Activated B cell treated with CpG ODN at 0.5 μM for 24 hours (primary cell): ENCODE data around the gene SART1. TPM values are rescaled to one million over a fixed set of nuclear protein-coding genes. Genes with fewer than 3 reads are reported as not detected.

ENCODE experiments used
- ATAC-seq: fragments of 200-7000 bp; cut with Tn5 transposase; one replicate; pipeline ENCODE4 v1.10.0; 2021; ENCODE audit warnings: low read depth, mild to moderate bottlenecking, moderate library complexity
- CTCF ChIA-PET: fragments of 350-600 bp; sonication (Branson Sonifier 250); formaldehyde crosslinking; loops from one replicate; lab custom pipeline; 2021; ENCODE audit warnings: antibody characterized with exemption; lab: Charles Lee
- POLR2A ChIA-PET: fragments of 350-600 bp; sonication (Branson Sonifier 250); formaldehyde crosslinking; loops from one replicate; lab custom pipeline; 2021; ENCODE audit warnings: antibody characterized with exemption; lab: Charles Lee
- DNase-seq: peaks from one replicate; pipeline ENCODE4 v3.0.0; 2022
- H3K27ac Mint-ChIP-seq: one replicate; pipeline ENCODE4 v1.8.0; 2020; ENCODE audit warnings: mixed read lengths
- H3K27me3 Mint-ChIP-seq: one replicate; pipeline ENCODE4 v1.8.0; 2021; ENCODE audit warnings: mixed read lengths
- H3K36me3 Mint-ChIP-seq: one replicate; pipeline ENCODE4 v1.8.0; 2021; ENCODE audit warnings: low read depth, mixed read lengths
- H3K4me1 Mint-ChIP-seq: one replicate; pipeline ENCODE4 v1.8.0; 2021; ENCODE audit warnings: mixed read lengths
- H3K4me3 Mint-ChIP-seq: one replicate; pipeline ENCODE4 v1.8.0; 2020; ENCODE audit warnings: mild to moderate bottlenecking, mixed read lengths
- H3K9me3 Mint-ChIP-seq: one replicate; pipeline ENCODE4 v1.8.0; 2020; ENCODE audit warnings: mixed read lengths
- intact Hi-C: fragments of 100-400 bp; cut with micrococcal nuclease; formaldehyde crosslinking; loops from one replicate; pipeline ENCODE4 v1.15.1; 2024
- total RNA-seq: library from RNA; stranded (reverse); gene quantifications from 2 replicates; pipeline ENCODE4 v1.2.3, GENCODE V29; 2022
- TF ChIP-seq, protein P1 (sequence below): fragments of 200-600 bp; IDR thresholded peaks from one replicate; pipeline ENCODE4 v1.8.0; 2022; ENCODE audit warnings: antibody characterized with exemption, mild to moderate bottlenecking

Gene SART1
- total RNA-seq, 1 donor from 2014 or later: 86.6 TPM

DNA sequence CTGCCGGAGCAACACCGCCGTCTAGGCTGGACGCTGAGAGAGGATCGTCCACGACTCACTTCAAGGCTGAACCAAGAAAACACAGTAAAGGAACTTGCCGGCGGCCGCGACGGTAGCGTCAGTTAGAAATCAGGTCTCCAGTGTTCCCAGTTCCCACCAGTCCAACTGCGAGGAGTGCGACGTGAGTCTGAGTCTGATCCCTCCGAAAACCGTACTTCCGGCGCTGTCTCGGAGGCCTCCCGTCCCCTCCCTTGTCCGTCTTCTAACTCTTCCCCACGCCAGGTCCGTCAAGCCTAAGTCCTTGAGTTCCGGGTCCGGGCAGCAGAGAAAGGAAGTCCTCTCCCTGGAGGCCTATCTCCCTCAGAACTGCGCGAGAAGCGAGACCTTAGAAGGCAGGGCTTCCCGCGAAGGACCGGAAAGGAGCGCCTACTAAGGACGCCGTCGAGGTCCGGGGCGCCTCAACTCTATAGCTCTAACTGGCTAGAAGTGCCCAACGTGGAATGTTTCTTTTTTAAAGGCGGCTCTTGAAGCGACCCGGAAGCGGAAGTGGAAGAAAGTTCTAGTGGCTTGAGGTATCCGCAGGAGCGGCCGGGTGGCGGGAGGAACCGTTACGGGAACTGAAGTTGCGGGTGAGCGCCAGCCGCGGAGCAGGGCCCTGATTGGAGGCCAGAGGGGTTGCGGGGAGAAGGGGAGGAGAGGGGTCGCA, 40.6 kb downstream of the SART1 start, which contains the start of the genes BANF1 and EIF1AD:
TSS of gene BANF1 (plus strand) at position 562 of the 706 bp plus-strand sequence. CDS start 748 bp downstream, outside the sequence.
TSS of gene EIF1AD (minus strand) at position 216 of the 706 bp plus-strand sequence. CDS start 1,768 bp downstream, outside the sequence.
- POLR2A ChIA-PET: interaction anchor here (0.5 to 1.9 kb wide), 30 partner anchors 9 to 1731 kb away, joined by 3 to 28 read pairs (median 4); partner anchors contain the start of genes CCDC85B, CFL1, CST6 and FIBP
- peak; percentile 82 for ATAC-seq
- intact Hi-C loops: loop anchor here (1.0 to 5.0 kb wide), 10 partner anchors 13 to 387 kb away; partner anchors contain the start of genes C11orf68, DRAP1, KAT5 and PCNX3
- CTCF ChIA-PET: interaction anchor here (0.9 to 1.4 kb wide), 6 partner anchors 9 to 290 kb away, joined by 3 to 10 read pairs (median 4); partner anchors contain the start of gene KAT5
- Mint-ChIP-seq H3K27me3 (no peaks in the 10 kb centered on the region), H3K4me3 (peak within 1 kb of the TSS; percentile 100), H3K9me3 (no peaks in the 10 kb centered on the region), H3K27ac (peak within 1 kb of the TSS; percentile 98), H3K4me1 (peaks cover 36% of the 10 kb centered on the region), H3K36me3 (peaks cover 79% of the 10 kb centered on the region)
- TF ChIP-seq, protein P1, sequence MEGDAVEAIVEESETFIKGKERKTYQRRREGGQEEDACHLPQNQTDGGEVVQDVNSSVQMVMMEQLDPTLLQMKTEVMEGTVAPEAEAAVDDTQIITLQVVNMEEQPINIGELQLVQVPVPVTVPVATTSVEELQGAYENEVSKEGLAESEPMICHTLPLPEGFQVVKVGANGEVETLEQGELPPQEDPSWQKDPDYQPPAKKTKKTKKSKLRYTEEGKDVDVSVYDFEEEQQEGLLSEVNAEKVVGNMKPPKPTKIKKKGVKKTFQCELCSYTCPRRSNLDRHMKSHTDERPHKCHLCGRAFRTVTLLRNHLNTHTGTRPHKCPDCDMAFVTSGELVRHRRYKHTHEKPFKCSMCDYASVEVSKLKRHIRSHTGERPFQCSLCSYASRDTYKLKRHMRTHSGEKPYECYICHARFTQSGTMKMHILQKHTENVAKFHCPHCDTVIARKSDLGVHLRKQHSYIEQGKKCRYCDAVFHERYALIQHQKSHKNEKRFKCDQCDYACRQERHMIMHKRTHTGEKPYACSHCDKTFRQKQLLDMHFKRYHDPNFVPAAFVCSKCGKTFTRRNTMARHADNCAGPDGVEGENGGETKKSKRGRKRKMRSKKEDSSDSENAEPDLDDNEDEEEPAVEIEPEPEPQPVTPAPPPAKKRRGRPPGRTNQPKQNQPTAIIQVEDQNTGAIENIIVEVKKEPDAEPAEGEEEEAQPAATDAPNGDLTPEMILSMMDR: no peak
- peak; percentile 86 for DNase-seq

DNA sequence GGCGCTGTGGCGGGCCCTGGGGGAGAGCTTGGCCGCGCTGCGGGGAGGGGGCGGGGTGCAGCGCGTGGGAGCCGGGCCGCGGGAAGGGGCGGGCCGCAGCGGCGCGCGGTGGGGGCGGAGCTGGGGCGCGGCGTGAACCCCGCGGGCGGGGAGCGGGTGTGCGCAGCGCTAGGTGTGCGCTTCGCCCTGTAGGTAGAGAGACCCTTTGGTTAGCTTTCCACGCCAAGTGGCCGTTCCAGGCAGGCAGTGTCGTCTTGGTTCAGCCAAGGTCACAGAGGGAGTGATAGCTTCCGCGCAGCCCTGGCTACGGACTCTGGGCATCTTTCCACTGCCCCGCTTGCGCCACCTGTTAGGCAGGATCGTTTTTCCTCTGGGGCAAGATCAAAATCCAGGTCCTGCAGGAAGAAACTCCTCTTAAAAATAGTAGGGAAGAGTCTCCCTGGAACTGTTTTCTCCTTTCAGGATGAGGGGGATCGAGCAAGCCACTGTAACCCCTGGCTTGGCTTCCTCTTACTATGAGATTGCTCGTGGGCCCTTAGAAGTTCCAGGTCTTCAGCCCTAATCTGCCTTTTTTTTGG, 41.2 kb downstream of the SART1 start:
- Mint-ChIP-seq H3K27me3 (no peaks in the 10 kb centered on the region), H3K9me3 (no peaks in the 10 kb centered on the region), H3K27ac (peak overlapping the region; percentile 98), H3K36me3 (peaks cover 72% of the 10 kb centered on the region), H3K4me3 (peak overlapping the region; percentile 100), H3K4me1 (peaks cover 36% of the 10 kb centered on the region)
- no peak for DNase-seq
- intact Hi-C loops: loop anchor here (1.0 to 5.0 kb wide), 10 partner anchors 13 to 387 kb away; partner anchors contain the start of genes C11orf68, DRAP1, KAT5 and PCNX3
- peak; percentile 66 for ATAC-seq
- TF ChIP-seq, protein P1: no peak
- ChIA-PET CTCF (interaction anchor here (0.6 to 1.4 kb wide), 7 partner anchors 10 to 291 kb away, joined by 3 to 10 read pairs (median 3); partner anchors contain the start of gene KAT5), POLR2A (interaction anchor here (0.5 to 1.9 kb wide), 26 partner anchors 9 to 670 kb away, joined by 3 to 28 read pairs (median 4); partner anchors contain the start of genes CCDC85B, CFL1, CST6 and FIBP)

DNA sequence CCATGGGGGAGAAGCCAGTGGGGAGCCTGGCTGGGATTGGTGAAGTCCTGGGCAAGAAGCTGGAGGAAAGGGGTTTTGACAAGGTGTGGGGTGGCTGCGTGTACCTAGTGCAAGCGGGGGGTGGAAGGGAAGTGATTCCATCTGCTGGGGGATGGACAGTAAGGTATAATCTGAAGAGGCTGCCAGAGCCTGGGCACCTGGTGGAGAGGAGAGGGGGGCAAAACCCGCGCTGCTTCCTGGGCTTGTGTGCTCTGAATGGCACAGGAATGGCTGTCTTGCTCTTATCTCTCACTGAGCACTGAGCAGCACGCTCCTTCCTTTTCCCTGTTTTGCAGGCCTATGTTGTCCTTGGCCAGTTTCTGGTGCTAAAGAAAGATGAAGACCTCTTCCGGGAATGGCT, 41.8 kb downstream of the SART1 start:
- DNase-seq (no peak), ATAC-seq (no peak)
- Mint-ChIP-seq H3K9me3 (no peaks in the 10 kb centered on the region), H3K27me3 (no peaks in the 10 kb centered on the region), H3K27ac (peak overlapping the region; percentile 80), H3K36me3 (peaks cover 67% of the 10 kb centered on the region), H3K4me3 (peak overlapping the region; percentile 100), H3K4me1 (peaks cover 36% of the 10 kb centered on the region)
- ChIA-PET CTCF (interaction anchor here (0.6 to 1.2 kb wide), 3 partner anchors 53 to 292 kb away, joined by 3 read pairs; partner anchors contain the start of gene KAT5), POLR2A (interaction anchor here (1.2 to 1.9 kb wide), 9 partner anchors 10 to 340 kb away, joined by 3 to 28 read pairs (median 8); partner anchors contain the start of genes CCDC85B, CFL1, FIBP and MUS81)
- TF ChIP-seq, protein P1: no peak
- intact Hi-C loops: loop anchor here (2.0 to 5.0 kb wide), 2 partner anchors 20 to 341 kb away; partner anchors contain the start of gene RELA

DNA sequence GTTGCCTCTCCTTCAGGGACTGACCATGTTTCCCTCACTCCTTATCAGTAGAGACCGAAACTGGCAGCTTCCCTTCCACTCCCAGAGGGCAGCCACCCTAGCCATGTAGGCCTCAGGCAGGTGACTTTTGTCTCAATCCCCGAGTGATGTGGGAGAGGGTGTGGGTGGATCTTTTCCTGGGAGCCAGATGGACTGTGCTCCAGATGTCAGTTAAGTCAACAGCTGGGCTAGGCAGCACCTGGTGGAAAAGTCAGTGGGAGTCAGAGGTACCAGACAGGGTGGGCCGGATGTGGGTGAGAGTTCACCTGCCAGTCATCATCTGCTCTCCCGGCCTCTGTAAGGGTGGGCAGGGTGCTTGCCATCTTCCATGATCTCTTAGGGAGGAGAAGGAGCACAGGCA, 42.7 kb downstream of the SART1 start:
- no peaks in the 10 kb centered on the region for H3K27me3 Mint-ChIP-seq
- intact Hi-C loops: loop anchor here (5.0 kb wide), 1 partner anchor 342 kb away; the partner anchor contains the start of gene RELA
- peaks cover 58% of the 10 kb centered on the region for H3K36me3 Mint-ChIP-seq
- CTCF ChIA-PET: interaction anchor here (1.5 kb wide), 1 partner anchor 41 kb away, joined by 5 read pairs; no protein-coding TSS in a partner anchor
- H3K4me1 Mint-ChIP-seq: peaks cover 34% of the 10 kb centered on the region
- H3K9me3 Mint-ChIP-seq: no peaks in the 10 kb centered on the region
- POLR2A ChIA-PET: no interaction called here
- no peak overlapping the region for H3K27ac Mint-ChIP-seq
- ATAC-seq (no peak), DNase-seq (no peak)
- peak overlapping the region; percentile 15 for H3K4me3 Mint-ChIP-seq
- TF ChIP-seq, protein P1: no peak
